GM12891 (cell line): Measurements from ENCODE around the gene MTMR3.

Experiments used
- PAX5 ChIP-seq: IDR thresholded peaks from 2 replicates; pipeline ENCODE4 v1.6.1; 2011; ENCODE audit warnings: low read length, moderate library complexity, mild to moderate bottlenecking; ENCODE audit not compliant: insufficient read depth, severe bottlenecking
- POLR2A ChIP-seq: IDR thresholded peaks from 2 replicates; pipeline ENCODE4 v1.6.1; 2011; ENCODE audit warnings: low read depth, low read length, control low read depth
- POLR2AphosphoS5 ChIP-seq: IDR thresholded peaks from 2 replicates; pipeline ENCODE4 v1.6.1; 2011; ENCODE audit warnings: low read depth, low read length, control low read depth
- TAF1 ChIP-seq: IDR thresholded peaks from 2 replicates; pipeline ENCODE4 v1.6.1; 2011; ENCODE audit warnings: low read depth, low read length, control low read depth

DNA sequence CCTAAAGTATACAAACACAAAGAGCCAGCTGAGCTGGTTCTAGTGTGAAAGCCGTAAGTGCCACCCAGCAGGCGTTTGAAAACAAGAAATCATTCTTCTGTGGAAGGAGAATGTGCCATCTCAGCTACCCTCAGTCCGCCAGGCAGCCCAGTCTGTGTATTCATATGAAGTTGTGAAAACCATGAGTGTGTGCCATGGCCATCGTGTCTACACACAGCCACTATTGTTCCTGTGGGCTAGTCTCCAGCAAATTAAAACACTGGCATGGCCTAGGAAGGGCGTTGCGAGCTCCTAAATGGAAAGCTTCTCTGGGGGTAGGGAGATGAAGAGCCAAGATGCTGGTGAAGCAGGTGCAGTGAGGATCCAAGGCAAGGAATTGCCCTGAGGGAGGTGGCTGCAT is 145.8 kb downstream of the MTMR3 start:
- TF ChIP-seq POLR2AphosphoS5 (no peak), POLR2A (no peak), TAF1 (no peak), PAX5 (no peak)
